Thyroid gland (tissue), 4 donors: ENCODE data around the gene ADORA2A. TPM values are rescaled to one million over a fixed set of nuclear protein-coding genes. Genes with fewer than 3 reads are reported as not detected.

ENCODE experiments used
- DNase-seq, 2 donors: peaks; one replicate each; pipeline ENCODE4 v3.0.0-alpha.2; 2019
- H3K27ac ChIP-seq, 3 donors: fragments of 200-600 bp; sonication (generic); 1 replicate in 2 of 3; 2 replicates in 1 of 3; pipeline ENCODE4 v1.5.1; 2016 to 2019; ENCODE audit warnings: mild to moderate bottlenecking in 1 of 3, moderate library complexity in 1 of 3
- H3K27me3 ChIP-seq: fragments of 200-600 bp; sonication (generic); one replicate; pipeline ENCODE4 v1.5.1; 2019
- H3K36me3 ChIP-seq, 2 donors: fragments of 200-600 bp; sonication (generic); one replicate each; pipeline ENCODE4 v1.5.1; 2016 to 2019
- H3K4me1 ChIP-seq, 2 donors: fragments of 200-600 bp; sonication (generic); one replicate each; pipeline ENCODE4 v1.5.1; 2017 to 2019
- H3K4me3 ChIP-seq, 3 donors: fragments of 200-600 bp; sonication (generic); replicated peaks in 1 of 3; 1 replicate in 2 of 3; 2 replicates in 1 of 3; pipeline ENCODE4 v1.5.1; 2016; ENCODE audit warnings: mild to moderate bottlenecking in 1 of 3
- H3K9me3 ChIP-seq: fragments of 200-600 bp; sonication (generic); one replicate; pipeline ENCODE4 v1.5.1; 2017
- POLR2A ChIP-seq, 2 donors: fragments of 450-650 bp; IDR thresholded peaks; one replicate each; pipeline ENCODE4 v1.6.1; 2017; ENCODE audit warnings: antibody characterized with exemption in 2 of 2, mild to moderate bottlenecking in 2 of 2, moderate library complexity in 1 of 2
- WGBS, 2 donors: methylation state at CpG; one replicate each; pipeline ENCODE4 v1.1.5; 2017; 5-methylcytosine and 5-hydroxymethylcytosine counted together
- intact Hi-C: fragments of 100-400 bp; cut with DNase I; formaldehyde crosslinking; loops from one replicate; pipeline ENCODE4 v1.15.1; 2023
- total RNA-seq, 4 donors: library from RNA; depleted of rRNA; stranded (reverse); fragments of >200 nt; gene quantifications; one replicate each; pipeline ENCODE4 v1.2.3, GENCODE V29; 2016
- TF ChIP-seq, protein P1 (sequence below), 6 experiments: fragments of 200-600 bp in 3 of 6; fragments of 450-650 bp in 3 of 6; sonication (generic) in 3 of 6; IDR thresholded peaks; one replicate each; pipeline ENCODE4 v1.5.1; 2016 to 2019; ENCODE audit warnings: antibody characterized with exemption in 6 of 6, mild to moderate bottlenecking in 2 of 6, inconsistent platforms in 1 of 6, moderate library complexity in 1 of 6

Gene ADORA2A
- total RNA-seq, 4 donors from 2014 or later: 1.4 to 3.0 (median 2.5) TPM

DNA sequence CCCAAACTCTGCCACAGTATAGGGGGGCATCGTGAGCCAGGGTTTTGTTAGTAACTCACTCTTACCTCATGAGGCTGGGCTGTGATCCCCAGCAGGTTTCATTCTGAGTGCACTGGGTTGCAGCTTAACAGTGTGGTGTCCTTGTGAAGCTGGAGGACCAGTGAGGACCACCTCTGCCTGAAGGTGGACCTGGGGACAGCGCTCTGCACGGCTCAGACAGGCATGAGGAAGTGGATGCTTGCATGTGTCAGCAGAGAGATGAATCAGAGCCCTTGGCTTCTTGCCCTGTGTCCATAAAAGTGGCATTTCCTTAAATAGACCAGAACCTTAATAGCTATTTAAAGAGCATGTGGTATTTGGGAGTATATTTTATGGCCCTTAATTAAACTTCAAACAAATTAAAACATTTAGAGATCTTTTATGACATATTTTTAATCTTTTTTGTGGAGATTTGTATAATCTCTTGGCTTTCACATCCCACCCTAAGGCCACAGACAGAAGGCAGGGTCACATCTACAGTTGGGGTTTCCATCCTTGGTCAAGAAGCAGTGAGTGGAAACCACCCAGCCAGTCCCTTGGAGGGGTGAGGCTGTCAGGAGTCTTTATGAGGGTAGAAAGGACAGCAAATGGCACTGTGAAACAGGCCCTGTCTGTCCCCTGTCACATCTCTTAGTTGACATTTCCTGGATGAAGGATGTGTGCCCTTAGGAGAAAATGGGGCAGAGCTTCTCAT lies 24.8 kb upstream of the ADORA2A start:
- peak; percentile 73 to 75 for DNase-seq
- Histone ChIP-seq H3K27me3 (no peaks in the 10 kb centered on the region), H3K27ac (peak overlapping the region; percentile 24 to 79 (median 57)), H3K4me3 (no peak overlapping the region), H3K9me3 (no peaks in the 10 kb centered on the region), H3K36me3 (peaks cover 2 to 9% of the 10 kb centered on the region in 2 donors), H3K4me1 (peaks cover 9 to 29% of the 10 kb centered on the region in 2 donors)
- TF ChIP-seq, protein P1, sequence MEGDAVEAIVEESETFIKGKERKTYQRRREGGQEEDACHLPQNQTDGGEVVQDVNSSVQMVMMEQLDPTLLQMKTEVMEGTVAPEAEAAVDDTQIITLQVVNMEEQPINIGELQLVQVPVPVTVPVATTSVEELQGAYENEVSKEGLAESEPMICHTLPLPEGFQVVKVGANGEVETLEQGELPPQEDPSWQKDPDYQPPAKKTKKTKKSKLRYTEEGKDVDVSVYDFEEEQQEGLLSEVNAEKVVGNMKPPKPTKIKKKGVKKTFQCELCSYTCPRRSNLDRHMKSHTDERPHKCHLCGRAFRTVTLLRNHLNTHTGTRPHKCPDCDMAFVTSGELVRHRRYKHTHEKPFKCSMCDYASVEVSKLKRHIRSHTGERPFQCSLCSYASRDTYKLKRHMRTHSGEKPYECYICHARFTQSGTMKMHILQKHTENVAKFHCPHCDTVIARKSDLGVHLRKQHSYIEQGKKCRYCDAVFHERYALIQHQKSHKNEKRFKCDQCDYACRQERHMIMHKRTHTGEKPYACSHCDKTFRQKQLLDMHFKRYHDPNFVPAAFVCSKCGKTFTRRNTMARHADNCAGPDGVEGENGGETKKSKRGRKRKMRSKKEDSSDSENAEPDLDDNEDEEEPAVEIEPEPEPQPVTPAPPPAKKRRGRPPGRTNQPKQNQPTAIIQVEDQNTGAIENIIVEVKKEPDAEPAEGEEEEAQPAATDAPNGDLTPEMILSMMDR (IDR thresholded peaks at IDR 0.05): no peak
- TF ChIP-seq POLR2A (IDR thresholded peaks at IDR 0.05): no peak
- WGBS, 2 donors: 40% methylated on average over 2 to 3 of the region's 3 CpGs
- intact Hi-C loops: no loop called here

DNA sequence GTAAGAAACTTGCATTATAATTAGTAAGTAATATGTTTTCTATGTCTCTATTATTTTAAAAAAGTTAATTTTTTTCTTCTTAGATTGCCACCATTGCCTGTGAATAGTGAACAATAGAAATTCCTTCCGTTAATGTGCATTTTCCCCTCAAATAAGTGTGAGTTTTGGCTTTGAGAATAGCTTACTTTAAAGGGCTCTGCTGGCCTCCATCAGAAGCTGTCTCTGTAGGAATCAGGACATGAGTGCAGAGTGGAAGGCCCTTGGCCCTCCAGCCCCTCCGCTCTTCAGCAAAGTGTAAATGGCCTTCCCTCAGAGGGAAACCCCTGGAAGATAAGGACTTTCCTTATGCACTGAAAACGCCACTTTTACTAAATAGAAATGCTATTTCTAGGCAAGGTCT lies 24.1 kb upstream of the ADORA2A start:
- 94 to 97% methylated on average over 3 of the region's 3 CpGs for WGBS, 2 donors
- Histone ChIP-seq H3K4me3 (no peak overlapping the region), H3K27me3 (no peaks in the 10 kb centered on the region), H3K36me3 (peaks cover 2 to 9% of the 10 kb centered on the region in 2 donors), H3K4me1 (peaks cover 9 to 29% of the 10 kb centered on the region in 2 donors), H3K27ac (peak overlapping the region in 1 of 3 donors; percentile 79), H3K9me3 (no peaks in the 10 kb centered on the region)
- TF ChIP-seq, protein P1 (IDR thresholded peaks at IDR 0.05): no peak
- no peak for TF ChIP-seq POLR2A (IDR thresholded peaks at IDR 0.05)
- intact Hi-C loops: no loop called here
- DNase-seq: no peak

DNA sequence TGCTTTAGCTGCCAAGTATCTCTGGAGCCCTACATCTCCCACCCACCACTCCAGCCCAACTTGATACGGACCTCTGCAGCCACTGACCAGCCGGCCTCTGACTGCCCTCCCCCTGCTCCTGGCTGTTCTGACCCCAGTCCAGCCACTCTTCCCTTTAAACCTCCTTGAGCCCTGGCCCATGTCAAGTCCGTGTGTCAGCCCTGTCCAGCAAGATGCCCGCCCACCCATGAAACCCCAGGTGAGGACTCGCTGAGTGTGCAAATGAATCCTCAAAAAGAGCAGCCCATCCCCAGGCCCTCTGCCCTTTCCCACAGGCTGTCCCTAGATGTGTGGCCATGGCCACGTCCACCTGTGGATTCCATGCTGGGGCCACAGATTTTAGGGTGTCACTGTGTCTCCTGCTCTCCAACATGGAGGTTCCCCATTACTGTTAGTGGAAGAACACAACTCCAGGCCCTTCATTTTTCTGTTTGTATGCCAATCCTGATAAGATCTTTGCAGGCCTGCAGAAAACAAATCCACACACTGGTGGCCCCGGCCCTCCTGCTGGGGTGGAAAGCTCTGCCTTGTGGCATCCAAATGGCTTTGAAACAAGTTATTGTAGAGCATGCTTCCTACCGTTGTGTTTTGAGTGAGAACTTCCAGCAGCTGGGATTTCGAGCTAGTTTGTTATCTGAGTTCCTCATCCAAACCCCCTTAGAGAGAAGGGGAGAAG lies 22.7 kb upstream of the ADORA2A start:
- TF ChIP-seq, protein P1 (IDR thresholded peaks at IDR 0.05): no peak
- no peak for TF ChIP-seq POLR2A (IDR thresholded peaks at IDR 0.05)
- 80 to 87% methylated on average over 9 of the region's 9 CpGs for WGBS, 2 donors
- Histone ChIP-seq H3K4me3 (no peak overlapping the region), H3K4me1 (peaks cover 9 to 29% of the 10 kb centered on the region in 2 donors), H3K9me3 (no peaks in the 10 kb centered on the region), H3K27ac (no peak overlapping the region), H3K27me3 (no peaks in the 10 kb centered on the region), H3K36me3 (peaks cover 2 to 9% of the 10 kb centered on the region in 2 donors)
- intact Hi-C loops: no loop called here
- no peak for DNase-seq

DNA sequence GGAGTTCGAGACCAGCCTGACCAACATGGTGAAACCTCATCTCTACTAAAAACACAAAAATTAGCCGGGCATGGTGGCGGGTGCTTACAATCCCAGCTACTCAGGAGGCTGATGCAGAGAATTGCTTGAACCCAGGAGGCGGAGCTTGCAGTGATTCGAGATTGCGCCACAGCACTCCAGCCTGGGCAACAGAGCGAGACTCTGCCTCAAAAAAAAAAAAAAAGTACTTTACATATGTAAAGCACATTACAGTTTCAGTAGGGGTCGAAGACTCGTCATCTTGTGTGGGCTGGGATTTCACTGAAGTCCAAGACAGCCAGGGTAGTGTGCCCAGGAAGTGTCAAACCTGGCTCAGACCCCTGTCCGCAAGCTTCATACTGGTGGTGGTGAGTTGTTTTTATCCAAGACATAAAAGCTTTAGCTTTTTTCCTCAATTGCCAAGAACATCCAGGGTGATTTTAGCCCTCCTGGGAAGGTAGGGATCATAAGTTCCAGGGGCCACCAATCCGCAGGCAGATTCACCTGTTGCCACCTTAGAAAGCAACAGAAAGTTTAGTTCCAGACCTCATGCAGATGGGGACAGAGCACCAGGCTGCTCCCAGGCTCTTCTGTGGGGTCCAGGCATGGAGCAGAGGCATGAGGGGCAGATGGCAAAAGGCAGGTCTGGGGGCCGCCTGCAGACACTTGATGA lies 21.6 kb upstream of the ADORA2A start:
- 95 to 97% methylated on average over 12 of the region's 12 CpGs for WGBS, 2 donors
- intact Hi-C loops: no loop called here
- Histone ChIP-seq H3K36me3 (peaks cover 2 to 9% of the 10 kb centered on the region in 2 donors), H3K4me3 (no peak overlapping the region), H3K27ac (no peak overlapping the region), H3K4me1 (peaks cover 9 to 29% of the 10 kb centered on the region in 2 donors), H3K27me3 (no peaks in the 10 kb centered on the region), H3K9me3 (no peaks in the 10 kb centered on the region)
- TF ChIP-seq, protein P1 (IDR thresholded peaks at IDR 0.05): no peak
- TF ChIP-seq POLR2A (IDR thresholded peaks at IDR 0.05): no peak
- no peak for DNase-seq
